Measurements from ENCODE around the gene HOXC5. TPM values are rescaled to one million over a fixed set of nuclear protein-coding genes. Genes with fewer than 3 reads are reported as not detected.

The HOXC5 gene
- total RNA-seq, 1 experiment from 2014 or later: 1.1 TPM

DNA sequence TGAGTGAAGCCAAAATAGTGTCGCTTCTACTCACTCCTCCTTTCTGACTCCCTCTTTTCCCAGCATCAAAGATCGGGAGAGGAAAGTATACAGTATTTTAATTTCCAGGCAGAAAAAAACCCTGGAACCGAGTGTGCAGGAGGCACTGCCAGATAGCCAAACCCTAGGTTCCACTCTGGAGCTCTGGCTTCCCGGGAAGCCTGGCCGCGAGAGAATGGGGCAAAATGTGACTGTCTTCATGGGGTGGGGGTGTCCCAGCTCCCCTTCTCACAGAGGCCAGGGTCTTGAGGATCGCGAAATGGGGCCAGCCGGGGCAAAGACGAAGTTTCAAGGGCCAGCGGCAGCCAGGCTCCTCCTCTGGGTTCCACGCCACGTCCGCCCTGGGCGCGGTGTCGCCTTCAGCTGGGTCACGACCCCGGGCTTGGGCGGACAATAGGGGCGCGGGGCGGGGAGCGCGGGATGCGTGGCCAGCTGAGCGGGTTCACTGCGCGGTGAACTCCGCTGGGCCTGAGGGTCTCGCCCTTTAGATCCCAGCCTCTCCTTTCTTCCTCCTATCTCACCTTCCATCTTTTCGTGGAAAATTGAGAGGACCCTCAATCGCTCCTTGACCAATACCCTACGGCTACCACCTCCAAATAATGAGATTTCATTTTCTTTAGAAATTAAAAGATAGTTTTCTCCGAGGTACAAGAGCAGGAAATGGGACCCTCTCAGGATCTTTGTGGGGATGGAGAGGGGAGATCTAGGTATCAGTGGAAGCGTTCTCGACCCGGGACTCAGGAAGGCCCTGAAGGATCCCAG lies 27.5 kb downstream of the HOXC5 start:
- H3K36me3 ChIP-seq (ENCODE audit: control insufficient read depth in 1 of 2, insufficient read depth in 2 of 2, low read length in 2 of 2): no peaks in the 10 kb centered on the region
- RAD21 ChIA-PET (ENCODE audit: low non-redundant PET in 1 of 2, low total read pairs in 2 of 2, uncharacterized antibody in 2 of 2, unreplicated experiment in 2 of 2): no interaction called here
- H4K20me1 ChIP-seq (ENCODE audit: insufficient read depth): no peaks in the 10 kb centered on the region
- intact Hi-C loops (cut with micrococcal nuclease): no loop called here
- no peak overlapping the region for H3K9ac ChIP-seq (ENCODE audit: low read length)
- no peak overlapping the region for H2AFZ ChIP-seq (ENCODE audit: low read depth, low read length, poor library complexity, severe bottlenecking)
- H3K4me1 ChIP-seq (ENCODE audit: control insufficient read depth in 1 of 2, insufficient read depth in 2 of 2, low read length in 2 of 2): no peaks in the 10 kb centered on the region
- POLR2A ChIA-PET: no interaction called here
- no peak for DNase-seq (ENCODE audit: low read depth, low spot score)
- no peak overlapping the region for H3K27ac ChIP-seq (ENCODE audit: low read depth, low read length)
- no peaks in the 10 kb centered on the region for H3K9me2 ChIP-seq (ENCODE audit: insufficient read depth)
- H3K4me2 ChIP-seq (ENCODE audit: low read length): no peak overlapping the region
- CTCF ChIA-PET: no interaction called here
- no peaks in the 10 kb centered on the region for H3K9me3 ChIP-seq (ENCODE audit: control insufficient read depth in 1 of 2, insufficient read depth in 1 of 2, low read depth in 1 of 2, low read length in 2 of 2)
- H3K79me2 ChIP-seq (ENCODE audit: insufficient read depth, low read length): no peaks in the 10 kb centered on the region
- TF ChIP-seq YY1 (IDR thresholded peaks at IDR 0.05; ENCODE audit: extremely low read depth, insufficient replicate concordance, low read depth, low read length) (no peak), SP1 (IDR thresholded peaks at IDR 0.05; ENCODE audit: low read depth) (no peak), CEBPB (IDR thresholded peaks at IDR 0.05; ENCODE audit: low read depth) (no peak), EZH2 (IDR thresholded peaks at IDR 0.05) (no peak)
- TF ChIP-seq, protein P1, sequence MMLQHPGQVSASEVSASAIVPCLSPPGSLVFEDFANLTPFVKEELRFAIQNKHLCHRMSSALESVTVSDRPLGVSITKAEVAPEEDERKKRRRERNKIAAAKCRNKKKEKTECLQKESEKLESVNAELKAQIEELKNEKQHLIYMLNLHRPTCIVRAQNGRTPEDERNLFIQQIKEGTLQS (IDR thresholded peaks at IDR 0.05): no peak
- TF ChIP-seq, protein P2, sequence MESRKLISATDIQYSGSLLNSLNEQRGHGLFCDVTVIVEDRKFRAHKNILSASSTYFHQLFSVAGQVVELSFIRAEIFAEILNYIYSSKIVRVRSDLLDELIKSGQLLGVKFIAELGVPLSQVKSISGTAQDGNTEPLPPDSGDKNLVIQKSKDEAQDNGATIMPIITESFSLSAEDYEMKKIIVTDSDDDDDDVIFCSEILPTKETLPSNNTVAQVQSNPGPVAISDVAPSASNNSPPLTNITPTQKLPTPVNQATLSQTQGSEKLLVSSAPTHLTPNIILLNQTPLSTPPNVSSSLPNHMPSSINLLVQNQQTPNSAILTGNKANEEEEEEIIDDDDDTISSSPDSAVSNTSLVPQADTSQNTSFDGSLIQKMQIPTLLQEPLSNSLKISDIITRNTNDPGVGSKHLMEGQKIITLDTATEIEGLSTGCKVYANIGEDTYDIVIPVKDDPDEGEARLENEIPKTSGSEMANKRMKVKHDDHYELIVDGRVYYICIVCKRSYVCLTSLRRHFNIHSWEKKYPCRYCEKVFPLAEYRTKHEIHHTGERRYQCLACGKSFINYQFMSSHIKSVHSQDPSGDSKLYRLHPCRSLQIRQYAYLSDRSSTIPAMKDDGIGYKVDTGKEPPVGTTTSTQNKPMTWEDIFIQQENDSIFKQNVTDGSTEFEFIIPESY (IDR thresholded peaks at IDR 0.05; ENCODE audit: extremely low read depth, insufficient replicate concordance, low read length): no peak
- TF ChIP-seq, protein P3, sequence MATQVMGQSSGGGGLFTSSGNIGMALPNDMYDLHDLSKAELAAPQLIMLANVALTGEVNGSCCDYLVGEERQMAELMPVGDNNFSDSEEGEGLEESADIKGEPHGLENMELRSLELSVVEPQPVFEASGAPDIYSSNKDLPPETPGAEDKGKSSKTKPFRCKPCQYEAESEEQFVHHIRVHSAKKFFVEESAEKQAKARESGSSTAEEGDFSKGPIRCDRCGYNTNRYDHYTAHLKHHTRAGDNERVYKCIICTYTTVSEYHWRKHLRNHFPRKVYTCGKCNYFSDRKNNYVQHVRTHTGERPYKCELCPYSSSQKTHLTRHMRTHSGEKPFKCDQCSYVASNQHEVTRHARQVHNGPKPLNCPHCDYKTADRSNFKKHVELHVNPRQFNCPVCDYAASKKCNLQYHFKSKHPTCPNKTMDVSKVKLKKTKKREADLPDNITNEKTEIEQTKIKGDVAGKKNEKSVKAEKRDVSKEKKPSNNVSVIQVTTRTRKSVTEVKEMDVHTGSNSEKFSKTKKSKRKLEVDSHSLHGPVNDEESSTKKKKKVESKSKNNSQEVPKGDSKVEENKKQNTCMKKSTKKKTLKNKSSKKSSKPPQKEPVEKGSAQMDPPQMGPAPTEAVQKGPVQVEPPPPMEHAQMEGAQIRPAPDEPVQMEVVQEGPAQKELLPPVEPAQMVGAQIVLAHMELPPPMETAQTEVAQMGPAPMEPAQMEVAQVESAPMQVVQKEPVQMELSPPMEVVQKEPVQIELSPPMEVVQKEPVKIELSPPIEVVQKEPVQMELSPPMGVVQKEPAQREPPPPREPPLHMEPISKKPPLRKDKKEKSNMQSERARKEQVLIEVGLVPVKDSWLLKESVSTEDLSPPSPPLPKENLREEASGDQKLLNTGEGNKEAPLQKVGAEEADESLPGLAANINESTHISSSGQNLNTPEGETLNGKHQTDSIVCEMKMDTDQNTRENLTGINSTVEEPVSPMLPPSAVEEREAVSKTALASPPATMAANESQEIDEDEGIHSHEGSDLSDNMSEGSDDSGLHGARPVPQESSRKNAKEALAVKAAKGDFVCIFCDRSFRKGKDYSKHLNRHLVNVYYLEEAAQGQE (IDR thresholded peaks at IDR 0.05; ENCODE audit: low read depth): no peak
- ATAC-seq: no peak
- H3K4me3 ChIP-seq (replicated peaks in 1 of 2; ENCODE audit: low read depth in 1 of 2, low read length in 2 of 2): no peak overlapping the region
- no TSS peak for BruUV-seq (replicated peaks)
- peaks cover 5% of the 10 kb centered on the region; the same call in 1 of the 2 replicates for H3K27me3 ChIP-seq (ENCODE audit: insufficient read depth, low read length)

Data from HCT116 (cell line).